T47D (cell line): Measurements from ENCODE around the gene PAK1.

Experiments
- DNase-seq, 2 experiments: peaks; one replicate each; pipeline versions ENCODE4 v3.0.0 to v3.0.0-alpha.2; 2011 to 2012; ENCODE audit warnings: low read depth in 1 of 2, low spot score in 1 of 2
- JUND ChIP-seq: IDR thresholded peaks from 2 replicates; pipeline ENCODE4 v1.6.1; 2012; ENCODE audit warnings: low read depth
- in situ Hi-C: cut with HindIII; loops from 2 replicates; pipeline ENCODE4 v1.10.0; 2016; ENCODE audit warnings: low sequenced_read_pairs, low pct_unique_long_range_greater_than_20kb

Gene PAK1

DNA sequence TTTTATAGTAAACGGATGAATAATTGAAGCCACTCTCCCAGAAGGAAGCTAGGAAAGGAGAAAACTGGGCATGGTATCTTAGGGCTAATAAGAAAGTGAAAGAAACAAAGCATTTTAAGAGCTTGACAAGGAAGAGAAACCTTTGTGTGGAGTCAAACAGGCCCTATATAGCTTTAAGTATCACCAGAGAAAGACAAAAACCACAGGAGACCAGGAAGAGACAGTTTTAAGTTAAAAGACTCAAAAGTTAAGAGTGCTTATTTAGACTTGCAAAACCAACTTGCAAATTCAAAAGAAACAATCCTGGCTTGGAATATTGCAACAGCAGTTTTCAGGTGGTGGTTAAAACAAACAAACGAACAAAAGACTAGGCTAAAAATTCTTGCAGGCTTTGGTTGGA lies 3.4 kb downstream of the PAK1 start:
- no peak for DNase-seq
- in situ Hi-C loops: no loop called here
- TF ChIP-seq JUND: no peak

DNA sequence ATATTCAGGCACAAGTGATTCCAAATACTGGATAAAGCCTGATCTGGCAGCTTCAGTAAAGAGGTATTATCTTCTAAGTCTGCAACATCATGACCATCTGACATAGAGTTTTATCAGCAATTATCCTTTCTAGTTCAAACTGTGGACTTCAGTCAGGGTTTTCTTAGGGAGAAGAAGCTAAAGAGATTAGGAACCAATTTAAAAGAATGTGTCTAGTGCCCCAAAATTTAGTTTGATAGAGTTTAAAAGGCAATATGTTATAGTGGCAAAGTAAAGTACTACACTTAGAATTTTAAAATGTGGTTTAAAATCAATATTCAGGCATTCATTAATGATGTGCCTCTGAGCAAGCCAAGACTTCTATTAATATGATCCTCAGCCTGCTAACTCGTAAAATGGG lies 5.4 kb downstream of the PAK1 start:
- no peak for TF ChIP-seq JUND
- in situ Hi-C loops: no loop called here
- no peak for DNase-seq

DNA sequence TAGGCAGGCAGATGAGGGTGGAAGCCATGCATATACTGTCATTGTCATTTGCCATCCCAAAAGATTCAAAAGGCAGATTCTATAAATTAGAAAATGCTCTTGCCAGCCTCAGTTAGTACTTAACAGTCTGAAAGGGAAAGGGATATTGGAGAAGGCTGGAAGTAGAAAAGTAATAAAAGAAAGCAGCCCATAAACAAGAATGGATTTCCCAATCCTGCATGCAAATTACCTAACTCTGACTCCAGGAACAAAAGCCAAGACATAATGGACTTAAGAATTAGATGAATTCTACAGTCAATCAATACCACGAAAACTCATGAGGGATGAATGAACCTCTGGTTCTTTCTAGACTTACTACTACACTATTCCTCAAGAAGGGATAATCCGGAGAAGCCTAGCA lies 5.9 kb downstream of the PAK1 start:
- no peak for TF ChIP-seq JUND
- in situ Hi-C loops: no loop called here
- no peak for DNase-seq

DNA sequence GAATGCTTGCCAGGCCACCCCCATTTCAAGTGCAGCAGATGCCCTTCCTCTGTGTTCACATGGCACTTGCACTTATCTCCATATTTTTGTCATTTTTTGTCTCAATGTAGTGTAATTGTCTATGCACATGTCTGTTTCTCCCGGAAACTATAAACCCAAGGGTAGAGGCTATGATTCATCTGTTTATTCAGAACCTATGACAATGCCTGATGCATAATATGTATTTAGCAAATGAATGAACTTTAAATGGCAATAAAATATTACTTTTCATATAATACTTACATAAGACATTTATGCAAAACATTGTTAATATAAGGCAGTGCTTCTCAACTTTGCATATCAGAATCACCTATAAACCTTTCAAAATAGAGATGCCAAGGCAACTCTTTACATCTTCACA lies 6.7 kb downstream of the PAK1 start:
- TF ChIP-seq JUND: no peak
- DNase-seq: no peak
- in situ Hi-C loops: no loop called here

DNA sequence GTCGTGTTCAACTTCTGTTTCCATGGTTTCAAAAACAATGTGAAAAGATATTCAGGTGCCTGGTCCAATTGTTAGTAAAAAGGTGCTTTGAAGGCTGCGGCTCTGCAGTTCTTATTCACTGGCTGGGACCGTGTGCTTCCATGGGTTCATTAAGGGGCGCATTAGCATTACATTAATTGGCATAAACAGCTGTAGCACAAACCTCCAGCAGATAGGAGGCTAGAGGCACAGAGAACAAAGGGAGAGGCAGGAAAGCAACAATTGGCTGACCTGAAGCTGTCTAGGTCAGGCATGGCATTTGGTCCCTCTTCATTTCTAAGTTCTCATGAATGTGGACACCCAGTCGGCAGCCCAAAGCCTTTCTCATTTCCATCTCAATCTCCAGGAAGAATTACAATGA lies 16.6 kb downstream of the PAK1 start:
- TF ChIP-seq JUND: no peak
- in situ Hi-C loops: no loop called here
- no peak for DNase-seq

DNA sequence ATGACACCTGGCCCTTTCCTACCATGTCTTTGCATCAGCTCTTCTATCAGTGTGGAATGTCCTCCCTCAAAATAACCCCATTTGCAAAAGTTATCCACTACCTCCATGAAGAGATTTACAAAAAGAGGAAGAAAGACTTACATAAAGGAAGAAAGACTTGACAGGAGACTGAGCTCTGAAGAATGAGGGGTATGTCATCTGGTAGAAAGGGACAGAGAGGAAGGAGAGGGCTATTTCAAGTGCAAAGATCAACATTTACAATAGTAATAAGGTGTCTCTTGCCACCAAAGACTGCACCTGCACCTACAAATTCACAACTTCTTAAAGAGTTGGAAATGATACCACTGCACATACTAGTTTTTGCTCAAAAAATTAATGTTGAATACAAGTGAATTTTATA lies 18.2 kb downstream of the PAK1 start:
- no peak for DNase-seq
- TF ChIP-seq JUND: no peak
- in situ Hi-C loops: no loop called here

DNA sequence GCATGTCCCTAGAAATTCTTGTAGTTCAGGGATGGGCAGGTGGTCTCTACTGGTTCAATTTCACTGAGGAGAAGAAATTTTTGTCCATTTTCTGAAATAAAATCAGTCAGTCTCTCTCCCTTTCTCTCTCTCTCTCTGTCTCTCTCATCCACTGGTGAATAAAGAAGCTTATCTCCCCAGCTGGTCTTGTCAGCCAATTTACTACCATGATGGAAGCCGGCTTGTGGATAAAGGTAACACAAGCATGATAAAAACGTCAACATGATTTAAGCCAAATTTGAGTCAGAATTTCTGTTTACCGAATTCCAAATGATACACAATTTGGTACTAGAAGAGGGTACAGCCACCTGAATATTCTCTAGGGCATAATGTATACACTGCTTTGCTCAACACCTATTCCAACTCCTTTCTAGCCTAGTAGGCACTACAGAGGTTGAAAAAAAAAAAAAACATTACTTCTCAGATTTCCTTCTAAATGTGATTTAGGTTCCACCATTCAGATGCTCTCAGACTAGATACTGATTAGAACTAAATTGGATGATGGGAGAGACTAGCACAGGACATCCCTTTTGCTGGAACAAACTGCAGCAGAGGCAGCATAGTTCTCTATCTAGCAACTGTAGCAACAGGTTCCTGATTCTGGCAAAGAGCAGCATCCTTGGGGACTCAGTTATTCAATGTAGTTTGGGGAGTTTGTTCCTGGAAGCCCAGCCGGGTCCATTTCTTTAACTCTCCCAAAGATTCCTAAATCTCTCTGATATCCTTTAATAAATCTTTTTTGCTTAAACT lies 18.8 kb downstream of the PAK1 start:
- DNase-seq: no peak
- in situ Hi-C loops: no loop called here
- TF ChIP-seq JUND: no peak

DNA sequence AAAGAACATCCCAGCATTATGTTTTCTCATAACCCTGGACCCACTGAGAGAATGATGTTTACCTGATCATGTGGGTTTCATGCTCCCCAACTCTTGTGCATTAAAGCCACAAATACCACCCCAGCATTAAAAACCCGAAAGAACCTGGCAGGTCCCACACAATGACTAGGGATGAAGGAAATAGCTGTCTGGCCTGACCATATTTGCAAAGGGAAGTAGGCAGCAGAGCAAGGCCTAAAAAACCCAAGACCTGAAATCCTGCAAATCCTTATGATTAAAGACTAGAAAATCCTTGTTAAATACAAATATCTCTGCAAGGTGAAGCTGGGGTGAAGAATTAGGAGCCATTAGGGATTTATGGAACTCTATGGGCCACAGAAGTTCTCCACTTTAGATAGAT lies 23.7 kb downstream of the PAK1 start:
- no peak for TF ChIP-seq JUND
- in situ Hi-C loops: no loop called here
- DNase-seq: no peak

DNA sequence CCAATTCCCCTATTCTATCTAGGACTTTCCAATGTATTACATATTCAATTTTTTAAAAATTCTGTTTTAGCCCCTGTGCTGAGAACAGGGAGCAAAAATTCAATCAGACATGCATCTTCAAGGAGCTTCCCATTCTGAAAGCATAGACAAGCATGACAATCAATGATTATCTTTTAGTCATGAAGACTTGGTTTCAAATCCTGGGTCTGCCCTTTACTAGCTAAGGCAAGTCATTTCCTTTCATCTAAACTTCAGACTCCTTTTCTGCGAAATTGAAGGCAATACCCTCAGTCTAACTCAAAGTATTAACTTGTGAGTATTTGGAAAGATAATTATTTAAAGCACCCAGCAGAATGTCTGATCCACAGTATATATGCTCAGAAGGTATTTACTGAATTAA lies 24.1 kb downstream of the PAK1 start:
- in situ Hi-C loops: no loop called here
- DNase-seq: no peak
- no peak for TF ChIP-seq JUND

DNA sequence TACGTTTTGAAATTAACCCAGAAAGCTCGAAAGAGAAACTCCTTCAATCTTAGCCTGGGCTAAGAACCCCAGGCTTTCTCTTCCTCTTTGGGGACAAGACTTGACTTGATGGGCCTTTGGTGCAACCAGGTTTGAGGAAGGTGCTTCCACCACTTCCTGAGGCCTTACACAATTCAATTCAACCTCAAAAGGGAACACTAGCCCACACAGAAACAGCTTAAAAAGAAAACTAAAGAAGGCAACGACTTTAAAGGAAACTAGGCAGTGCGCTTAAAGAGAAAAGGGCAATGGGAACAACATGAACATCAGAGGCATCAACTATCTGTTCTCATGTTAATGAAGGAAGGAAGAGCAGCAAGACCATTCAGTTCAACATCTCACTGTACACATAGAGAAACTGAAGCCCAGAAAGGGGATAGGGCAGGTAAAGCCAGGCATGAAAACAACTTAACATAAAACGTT lies 24.8 kb downstream of the PAK1 start:
- no peak for DNase-seq
- TF ChIP-seq JUND: no peak
- in situ Hi-C loops: no loop called here

DNA sequence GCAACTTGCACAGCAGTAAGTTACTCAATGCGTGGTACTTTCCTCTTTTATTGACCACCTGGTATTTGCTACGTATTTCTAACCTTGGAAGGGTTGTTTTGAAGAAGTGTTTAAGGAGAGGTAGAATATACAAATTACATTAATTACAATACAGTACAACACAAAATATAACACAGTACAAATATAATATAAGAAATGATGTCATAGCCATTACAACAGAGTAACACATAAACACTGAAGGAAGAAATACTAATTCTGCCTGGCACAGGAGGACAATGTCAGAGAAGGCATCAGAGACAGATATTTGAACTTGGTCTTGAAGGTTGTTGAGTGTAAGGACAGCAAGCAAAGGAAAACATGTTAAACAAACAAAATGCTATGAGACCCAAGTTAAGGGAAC lies 25.6 kb downstream of the PAK1 start:
- no peak for TF ChIP-seq JUND
- DNase-seq: no peak
- in situ Hi-C loops: no loop called here

DNA sequence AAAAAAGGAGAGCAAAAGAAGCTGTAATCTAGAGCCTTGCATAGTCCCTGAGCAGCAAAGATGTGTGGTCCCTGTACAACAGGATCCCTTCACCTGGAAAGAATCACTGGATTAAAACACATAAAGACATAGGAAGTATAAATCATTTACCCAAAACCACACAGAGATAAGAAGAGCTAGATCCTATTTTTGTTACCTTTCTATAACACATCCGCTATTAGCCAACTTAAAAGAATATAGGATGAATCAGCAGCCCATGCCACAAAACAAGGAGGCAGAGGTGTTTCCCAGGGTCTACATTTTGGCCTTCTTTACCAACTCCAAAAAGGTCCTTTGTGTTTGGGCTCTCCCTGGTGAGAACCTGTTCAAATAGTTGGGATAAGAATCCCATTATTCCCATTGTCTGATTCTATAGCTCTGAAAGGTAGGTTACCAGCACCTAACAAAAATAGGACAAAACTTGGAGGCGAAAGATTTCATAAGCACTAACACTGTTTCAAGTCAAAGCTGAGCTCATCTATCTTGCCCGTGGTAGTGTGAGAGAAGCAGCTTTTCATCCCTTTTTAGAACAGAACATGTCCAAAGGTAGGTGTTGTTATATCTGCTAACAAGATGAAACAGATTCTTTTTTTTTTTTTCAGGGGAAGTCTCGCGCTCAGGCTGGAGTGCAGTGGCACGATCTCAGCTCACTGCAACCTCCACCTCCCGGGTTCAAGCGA lies 26.8 kb downstream of the PAK1 start:
- no peak for TF ChIP-seq JUND
- DNase-seq: no peak
- in situ Hi-C loops: no loop called here

DNA sequence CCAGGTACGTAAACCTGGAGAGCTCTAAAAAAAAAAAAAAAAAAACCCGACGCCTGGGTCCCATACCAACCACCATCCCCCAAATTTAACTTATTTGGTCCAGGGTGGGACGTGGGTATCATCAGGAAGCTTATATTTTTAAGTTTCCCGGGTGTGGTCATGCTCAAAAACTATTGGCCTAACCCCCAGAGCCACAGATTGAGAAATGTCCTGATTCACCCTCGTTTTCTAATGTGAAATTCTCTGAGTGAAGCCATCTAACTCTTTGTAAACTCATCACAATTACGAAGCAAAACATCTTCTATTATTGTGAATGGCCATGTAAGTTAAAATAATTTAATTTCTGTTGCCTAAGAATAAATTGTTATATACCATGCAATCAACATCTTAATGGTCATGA lies 29.6 kb downstream of the PAK1 start:
- in situ Hi-C loops: no loop called here
- DNase-seq: no peak
- no peak for TF ChIP-seq JUND
